GM18867 (cell line): ENCODE measurements around the gene GALNT14.

Source experiments
- ATAC-seq: cut with Tn5 transposase; IDR thresholded peaks from one replicate; pipeline ENCODE4 v1.9.1; 2021; ENCODE audit warnings: mild to moderate bottlenecking, moderate library complexity; ENCODE audit not compliant: unreplicated experiment

The GALNT14 gene

GRCh38 chr2:30949435-30949834 lies 188.8 kb downstream of the GALNT14 start:
- no peak for ATAC-seq

GRCh38 chr2:30948857-30949256 lies 189.4 kb downstream of the GALNT14 start:
- no peak for ATAC-seq

DNA sequence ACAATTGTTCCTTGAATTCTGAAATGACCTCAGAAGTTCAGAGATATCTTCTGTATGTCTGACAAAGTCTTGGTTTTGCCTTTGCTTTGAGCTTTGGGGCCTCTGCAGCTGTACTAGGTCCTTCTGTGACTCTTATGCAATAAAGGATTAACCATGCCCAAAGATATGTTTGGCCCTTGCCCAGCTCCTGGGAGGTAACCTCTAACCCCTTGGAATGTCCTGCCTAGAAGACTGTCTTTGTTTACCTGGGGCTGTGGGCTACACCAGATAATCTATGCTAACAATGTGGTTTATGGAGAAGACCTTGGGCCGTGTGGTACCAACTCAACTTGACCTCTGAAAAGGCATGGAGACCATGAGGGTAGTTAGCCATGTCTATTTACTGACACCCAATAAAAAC lies 190.1 kb downstream of the GALNT14 start:
- no peak for ATAC-seq

DNA sequence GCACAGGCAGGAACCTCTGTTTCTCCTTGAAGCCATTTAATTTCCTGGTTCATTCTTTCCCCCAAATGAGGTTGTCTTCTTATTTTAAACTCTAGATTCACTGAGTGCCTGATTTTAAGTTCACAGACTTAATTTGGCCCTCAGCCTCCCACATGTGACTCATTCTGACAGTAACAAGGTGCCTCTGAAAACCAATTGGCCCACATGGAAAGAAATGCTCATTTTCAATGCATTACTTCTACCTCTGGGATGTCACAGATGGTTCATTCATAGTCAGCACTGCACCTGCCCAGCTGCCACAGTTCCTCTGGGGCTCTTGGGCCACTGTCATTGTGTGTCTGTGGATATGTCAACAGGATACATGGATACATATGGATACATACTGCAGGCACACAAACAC lies 190.6 kb downstream of the GALNT14 start:
- ATAC-seq, result no peak

GRCh38 chr2:30942419-30942818 lies 195.8 kb downstream of the GALNT14 start:
- no peak for ATAC-seq

DNA sequence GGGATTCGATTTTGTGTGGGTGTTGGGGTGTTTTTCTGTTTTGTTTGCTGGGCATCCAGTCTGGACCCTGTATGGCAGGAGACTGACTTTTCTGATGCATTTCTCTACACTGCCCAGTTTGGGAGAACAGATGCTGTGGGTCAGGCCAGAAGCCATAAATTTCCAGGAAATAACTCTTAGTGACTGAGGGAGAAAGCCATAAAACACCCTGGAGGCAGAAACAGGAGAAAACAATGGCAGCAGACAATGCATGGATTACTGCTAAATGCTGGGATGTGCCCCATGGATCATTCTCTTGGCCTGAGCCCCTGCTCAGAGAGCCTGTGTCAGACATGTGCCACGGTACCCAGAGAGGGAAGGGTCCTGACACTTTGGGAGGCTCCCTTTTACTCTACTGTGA lies 197.4 kb downstream of the GALNT14 start:
- ATAC-seq, result no peak

- ATAC-seq, result no peak
These were observed 198.9 kb downstream of the GALNT14 start for GRCh38 chr2:30939364-30939763.

DNA sequence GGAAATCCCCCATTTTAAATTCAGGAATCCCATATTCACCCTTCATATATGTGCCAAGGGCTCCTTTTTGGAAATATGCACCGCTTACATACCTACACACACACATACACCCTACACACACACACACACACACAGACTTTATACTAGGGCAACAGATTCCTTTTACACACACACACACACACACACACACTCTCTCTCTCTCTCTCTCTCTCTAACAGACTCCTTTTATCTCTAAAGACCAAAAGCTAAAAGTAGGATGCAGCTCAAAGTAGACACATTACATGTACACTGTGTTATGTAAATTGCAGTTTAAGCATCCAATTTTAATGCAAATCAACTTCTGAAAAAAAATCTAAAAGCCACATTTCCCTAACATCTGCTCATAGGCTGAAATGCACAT lies 200.0 kb downstream of the GALNT14 start:
- ATAC-seq, result no peak

GRCh38 chr2:30936977-30937376 lies 201.3 kb downstream of the GALNT14 start:
- ATAC-seq, result no peak

- ATAC-seq, result no peak
These were observed 202.4 kb downstream of the GALNT14 start for GRCh38 chr2:30935795-30936194.

DNA sequence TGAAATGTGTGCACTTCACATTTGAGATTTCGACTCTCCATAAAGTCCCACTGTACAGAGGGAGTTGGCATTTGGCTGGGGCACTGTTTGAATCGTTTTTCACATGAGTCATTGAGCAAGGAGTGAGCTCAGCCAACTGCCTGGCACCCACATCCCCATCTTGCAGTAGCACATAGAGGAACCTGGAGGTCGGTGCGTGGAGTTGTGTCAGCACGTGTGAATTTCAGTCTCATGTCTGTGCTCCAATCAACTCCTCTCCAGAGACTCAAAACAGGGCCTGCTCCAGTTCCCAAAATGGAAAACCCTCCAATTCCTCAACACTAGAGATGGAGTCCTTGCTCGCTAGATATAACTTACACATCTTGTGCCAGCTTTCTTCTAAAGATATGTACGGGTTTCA lies 204.2 kb downstream of the GALNT14 start:
- no peak for ATAC-seq

DNA sequence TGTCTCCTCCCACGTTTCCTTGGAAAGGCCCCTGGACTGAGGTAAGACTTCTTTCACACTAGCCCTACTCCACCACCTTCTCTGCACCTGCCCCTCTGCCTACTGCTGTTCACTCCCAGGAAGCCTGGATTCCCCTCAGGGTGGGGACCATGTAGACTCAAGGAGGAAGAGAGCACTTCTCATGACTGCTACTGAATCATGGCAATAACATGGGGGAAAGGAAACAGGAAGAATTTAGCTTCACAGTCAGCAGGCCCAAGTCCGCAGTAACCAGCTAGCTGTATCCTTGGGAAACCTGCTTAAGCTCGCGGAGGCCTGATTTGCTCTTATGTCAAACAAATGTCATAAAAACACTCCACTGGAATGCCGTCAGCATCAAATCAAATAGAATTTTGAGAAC lies 204.7 kb downstream of the GALNT14 start:
- ATAC-seq, result no peak

GRCh38 chr2:30932870-30933269 lies 205.4 kb downstream of the GALNT14 start:
- no peak for ATAC-seq

DNA sequence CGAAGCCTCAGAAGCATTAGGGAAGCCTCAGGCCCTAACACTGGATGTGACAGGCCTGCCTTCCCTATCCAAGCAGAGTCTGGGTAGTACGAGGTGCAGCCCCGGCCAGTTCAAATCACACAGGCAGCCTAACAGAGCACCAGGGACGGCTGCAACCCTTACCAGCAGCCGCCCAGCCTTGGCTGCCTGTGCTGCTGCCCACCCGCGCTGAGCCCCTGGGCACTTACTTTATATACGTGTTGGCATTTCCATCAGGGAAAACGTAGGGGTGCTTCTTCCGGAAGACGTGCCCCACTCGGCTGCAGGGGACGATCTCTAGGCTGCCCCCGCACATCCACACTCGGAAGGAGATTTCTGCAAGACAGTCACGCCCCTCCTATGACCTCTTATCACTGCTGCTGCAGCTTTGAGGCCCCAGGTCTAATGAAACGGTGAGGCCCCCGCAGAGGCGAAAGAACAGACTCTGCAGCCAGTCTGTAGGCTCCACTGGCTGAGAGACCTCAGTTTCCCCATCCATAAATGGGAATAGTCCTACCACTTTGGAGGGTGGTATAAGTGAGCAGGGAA lies 206.3 kb downstream of the GALNT14 start:
- no peak for ATAC-seq

DNA sequence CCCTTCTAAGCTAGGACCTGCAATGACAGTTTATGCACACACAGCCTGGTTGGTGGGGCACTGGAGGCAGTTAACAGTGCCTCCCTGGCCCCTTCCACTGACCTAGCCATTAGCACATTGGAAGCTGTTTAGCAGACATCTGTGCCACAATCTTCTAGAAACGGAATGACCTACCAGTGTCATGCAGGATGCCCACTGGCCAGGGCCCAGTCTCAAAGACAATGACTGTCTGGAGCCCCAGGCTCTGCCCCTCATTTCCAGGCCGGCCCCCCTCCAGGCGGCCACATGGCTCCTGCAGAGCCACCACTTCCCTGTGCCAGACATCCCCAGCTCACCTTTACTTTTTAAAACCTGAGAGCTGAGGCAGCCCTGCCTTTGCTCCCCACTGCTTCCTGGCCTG lies 207.5 kb downstream of the GALNT14 start:
- no peak for ATAC-seq

DNA sequence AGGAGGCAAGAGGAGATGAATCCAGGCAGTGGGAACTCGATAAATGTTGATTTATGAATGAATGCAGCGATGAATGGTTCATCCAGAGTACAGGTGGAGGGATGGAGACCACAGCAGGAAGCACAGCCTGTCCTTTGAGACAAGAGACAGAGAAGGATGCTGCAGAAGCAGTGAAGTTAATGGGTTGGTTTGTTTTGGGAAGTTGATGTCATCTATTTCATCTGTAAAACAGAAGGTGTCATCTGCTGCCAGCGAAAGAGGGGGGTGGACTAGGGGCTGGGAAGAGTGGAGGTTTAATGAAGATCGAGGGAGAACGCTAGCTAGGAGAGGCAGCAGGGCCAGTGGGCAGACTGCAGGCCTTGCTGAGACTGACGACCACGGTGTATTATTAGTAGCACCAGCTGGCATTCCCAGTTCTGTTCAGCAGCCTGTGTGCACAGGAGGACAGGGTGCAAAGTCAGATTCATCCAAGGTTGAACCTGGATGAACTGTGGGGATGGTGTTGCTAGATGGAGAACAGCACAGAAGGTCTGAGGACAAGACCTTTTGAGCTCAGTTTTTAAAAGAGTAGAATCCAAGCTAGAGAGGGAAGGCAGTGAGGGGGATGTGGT lies 210.7 kb downstream of the GALNT14 start:
- ATAC-seq, result no peak

DNA sequence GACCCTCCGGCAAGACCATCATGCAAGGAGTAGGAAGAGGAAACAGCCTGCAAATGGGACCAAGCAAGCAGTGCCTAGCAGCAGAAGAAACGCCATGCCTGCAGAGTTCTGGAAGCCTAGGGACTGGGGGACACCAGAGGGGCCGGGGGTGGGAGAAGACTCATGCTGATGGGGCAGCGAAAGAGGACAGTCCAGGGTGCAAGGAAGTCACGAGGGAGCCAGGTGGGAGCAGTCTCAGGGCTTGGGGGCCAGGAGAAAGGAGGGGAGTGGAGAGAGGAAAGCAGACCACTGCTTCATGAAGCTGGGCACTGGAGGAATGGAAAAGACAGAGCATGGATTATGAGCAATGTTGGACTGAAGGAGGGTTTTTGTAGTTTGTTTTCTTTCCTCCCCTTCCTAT lies 211.6 kb downstream of the GALNT14 start:
- no peak for ATAC-seq

GRCh38 chr2:30923623-30924022 lies 214.6 kb downstream of the GALNT14 start:
- no peak for ATAC-seq

- ATAC-seq, result no peak
These were observed 217.7 kb downstream of the GALNT14 start for GRCh38 chr2:30920511-30920910.

GRCh38 chr2:30915486-30915885 lies 222.8 kb downstream of the GALNT14 start:
- no peak for ATAC-seq

DNA sequence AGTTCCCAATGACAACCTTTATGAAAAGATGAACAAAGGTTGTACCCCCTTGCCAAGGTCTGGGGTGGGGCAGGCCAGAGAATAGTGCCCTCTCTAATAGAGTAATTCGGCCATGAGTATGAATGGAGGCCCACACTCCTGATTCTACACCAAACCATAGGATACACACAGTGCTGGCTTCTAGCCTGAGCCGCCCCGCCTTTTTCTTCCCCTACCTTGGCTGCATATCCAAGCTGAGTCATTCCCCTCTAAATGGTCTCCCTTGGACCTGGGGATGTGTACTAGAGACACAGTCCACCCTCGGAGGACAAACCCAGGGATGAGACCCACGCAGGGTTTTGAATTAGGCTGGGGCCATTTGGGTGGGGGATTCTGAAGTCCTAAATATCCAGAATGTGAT lies 223.8 kb downstream of the GALNT14 start:
- ATAC-seq, result no peak

GRCh38 chr2:30912056-30912455 lies 226.2 kb downstream of the GALNT14 start:
- ATAC-seq, result no peak

- no peak for ATAC-seq
These were observed 226.9 kb downstream of the GALNT14 start for GRCh38 chr2:30911327-30911726.
